Panc1 (cell line): ENCODE data around the gene PRKG1. TPM values are rescaled to one million over a fixed set of nuclear protein-coding genes. Genes with fewer than 3 reads are reported as not detected.

Experiments used
- ATAC-seq: fragments of 200-7000 bp; cut with Tn5 transposase; 2 replicates; pipeline ENCODE4 v1.9.1; 2020; ENCODE audit warnings: mild to moderate bottlenecking, moderate library complexity
- BruUV-seq: library from RNA; stranded (reverse); fragments of 400-500 nt; replicated peaks from 2 replicates; lab custom pipeline; 2021; lab: Mats Ljungman, UMichigan
- CTCF ChIA-PET: fragments of 300-600 bp; sonication (Branson Sonifier 250); formaldehyde crosslinking; loops from one replicate; lab custom pipeline; 2022; ENCODE audit warnings: antibody characterized with exemption; lab: Charles Lee
- POLR2A ChIA-PET: fragments of 300-600 bp; sonication (Branson Sonifier 250); formaldehyde crosslinking; loops from one replicate; lab custom pipeline; 2022; ENCODE audit warnings: antibody characterized with exemption; lab: Charles Lee
- DNase-seq: peaks from one replicate; pipeline ENCODE4 v3.0.0-alpha.2; 2010; ENCODE audit warnings: low read depth, low spot score
- H3K27ac ChIP-seq: 2 replicates; pipeline ENCODE4 v1.5.1; 2011; ENCODE audit warnings: mild to moderate bottlenecking, low read length, inconsistent platforms
- H3K27me3 ChIP-seq: fragments of 200-500 bp; sonication (Bioruptor generic); 2 replicates; pipeline ENCODE4 v1.6.0; 2014; ENCODE audit warnings: low read length, inconsistent platforms; ENCODE audit not compliant: control insufficient read depth, insufficient read depth
- H3K36me3 ChIP-seq: fragments of 200-500 bp; sonication (Bioruptor generic); 2 replicates; pipeline ENCODE4 v1.5.1; 2014; ENCODE audit warnings: inconsistent platforms, mild to moderate bottlenecking, low read length, moderate library complexity; ENCODE audit not compliant: control insufficient read depth, insufficient read depth
- H3K4me1 ChIP-seq: 2 replicates; pipeline ENCODE4 v1.5.1; 2011; ENCODE audit warnings: inconsistent platforms, mild to moderate bottlenecking, low read length, moderate library complexity; ENCODE audit not compliant: control insufficient read depth, insufficient read depth
- H3K4me3 ChIP-seq, 2 experiments: 2 replicates each; pipeline ENCODE4 v1.5.1; 2011 to 2012; ENCODE audit warnings: low read depth in 2 of 2, low read length in 2 of 2, mild to moderate bottlenecking in 2 of 2, inconsistent platforms in 1 of 2, moderate library complexity in 1 of 2
- H3K9me3 ChIP-seq: fragments of 200-500 bp; sonication (Bioruptor generic); 2 replicates; pipeline ENCODE4 v1.5.1; 2014; ENCODE audit warnings: low read depth, mild to moderate bottlenecking, inconsistent platforms, low read length, moderate library complexity; ENCODE audit not compliant: control insufficient read depth, insufficient read depth
- CTCF ChIP-seq: fragments of 450-650 bp; IDR thresholded peaks from 2 replicates; pipeline ENCODE4 v1.5.1; 2017; ENCODE audit warnings: mild to moderate bottlenecking
- POLR2AphosphoS5 ChIP-seq: IDR thresholded peaks from 2 replicates; pipeline ENCODE4 v1.6.1; 2012; ENCODE audit warnings: mild to moderate bottlenecking, low read depth, low read length, moderate library complexity
- SIN3A ChIP-seq: IDR thresholded peaks from 2 replicates; pipeline ENCODE4 v1.6.1; 2012; ENCODE audit warnings: low read depth, mild to moderate bottlenecking, low read length, moderate library complexity, borderline replicate concordance; ENCODE audit not compliant: insufficient read depth
- TCF7L2 ChIP-seq: IDR thresholded peaks from 2 replicates; pipeline ENCODE4 v1.6.1; 2011; ENCODE audit warnings: mild to moderate bottlenecking, low read depth, low read length, inconsistent platforms
- in situ Hi-C: cut with HindIII; loops from 2 replicates; pipeline ENCODE4 v1.10.0; 2016; ENCODE audit warnings: low sequenced_read_pairs, low pct_unique_long_range_greater_than_20kb
- intact Hi-C: fragments of 100-400 bp; cut with micrococcal nuclease; formaldehyde crosslinking; loops from one replicate; pipeline ENCODE4 v1.10.0; 2022; ENCODE audit not compliant: unreplicated experiment
- total RNA-seq: library from RNA; stranded (reverse); gene quantifications from one replicate; pipeline ENCODE4 v1.2.1, GENCODE V29; 2021; ENCODE audit not compliant: unreplicated experiment
- TF ChIP-seq, protein P1 (sequence below), 2 experiments: IDR thresholded peaks; 2 replicates each; pipeline ENCODE4 v1.6.1; 2011 to 2012; ENCODE audit warnings: low read depth in 2 of 2, control low read depth in 1 of 2, low read length in 1 of 2, mild to moderate bottlenecking in 1 of 2, moderate library complexity in 1 of 2; ENCODE audit not compliant: insufficient read depth in 1 of 2

Gene PRKG1
- total RNA-seq, 1 experiment from 2014 or later: 0.92 TPM

GRCh38 chr10:51972733-51973346, 898.6 kb downstream of the PRKG1 start:
- DNase-seq (no peak), ATAC-seq (no peak)
- Histone ChIP-seq H3K4me3 (no peak overlapping the region), H3K27me3 (0 out of 2 replicates have a peak, but pooled peaks cover 2% of the 10 kb centered on the region), H3K4me1 (no peaks in the 10 kb centered on the region), H3K36me3 (no peaks in the 10 kb centered on the region; the same call in 1 of the 2 replicates), H3K9me3 (no peaks in the 10 kb centered on the region), H3K27ac (no peak overlapping the region)
- ChIA-PET CTCF (no interaction called here), POLR2A (no interaction called here)
- in situ Hi-C loops (no loop called here), intact Hi-C loops (loop anchor here (5.0 kb wide), 1 partner anchor 971 kb away; no protein-coding TSS in a partner anchor)
- TF ChIP-seq, protein P1, sequence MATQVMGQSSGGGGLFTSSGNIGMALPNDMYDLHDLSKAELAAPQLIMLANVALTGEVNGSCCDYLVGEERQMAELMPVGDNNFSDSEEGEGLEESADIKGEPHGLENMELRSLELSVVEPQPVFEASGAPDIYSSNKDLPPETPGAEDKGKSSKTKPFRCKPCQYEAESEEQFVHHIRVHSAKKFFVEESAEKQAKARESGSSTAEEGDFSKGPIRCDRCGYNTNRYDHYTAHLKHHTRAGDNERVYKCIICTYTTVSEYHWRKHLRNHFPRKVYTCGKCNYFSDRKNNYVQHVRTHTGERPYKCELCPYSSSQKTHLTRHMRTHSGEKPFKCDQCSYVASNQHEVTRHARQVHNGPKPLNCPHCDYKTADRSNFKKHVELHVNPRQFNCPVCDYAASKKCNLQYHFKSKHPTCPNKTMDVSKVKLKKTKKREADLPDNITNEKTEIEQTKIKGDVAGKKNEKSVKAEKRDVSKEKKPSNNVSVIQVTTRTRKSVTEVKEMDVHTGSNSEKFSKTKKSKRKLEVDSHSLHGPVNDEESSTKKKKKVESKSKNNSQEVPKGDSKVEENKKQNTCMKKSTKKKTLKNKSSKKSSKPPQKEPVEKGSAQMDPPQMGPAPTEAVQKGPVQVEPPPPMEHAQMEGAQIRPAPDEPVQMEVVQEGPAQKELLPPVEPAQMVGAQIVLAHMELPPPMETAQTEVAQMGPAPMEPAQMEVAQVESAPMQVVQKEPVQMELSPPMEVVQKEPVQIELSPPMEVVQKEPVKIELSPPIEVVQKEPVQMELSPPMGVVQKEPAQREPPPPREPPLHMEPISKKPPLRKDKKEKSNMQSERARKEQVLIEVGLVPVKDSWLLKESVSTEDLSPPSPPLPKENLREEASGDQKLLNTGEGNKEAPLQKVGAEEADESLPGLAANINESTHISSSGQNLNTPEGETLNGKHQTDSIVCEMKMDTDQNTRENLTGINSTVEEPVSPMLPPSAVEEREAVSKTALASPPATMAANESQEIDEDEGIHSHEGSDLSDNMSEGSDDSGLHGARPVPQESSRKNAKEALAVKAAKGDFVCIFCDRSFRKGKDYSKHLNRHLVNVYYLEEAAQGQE (IDR thresholded peaks at IDR 0.05; ENCODE audit: insufficient read depth in 1 of 2, low read depth in 2 of 2, low read length in 1 of 2): no peak
- TF ChIP-seq SIN3A: no peak
- TF ChIP-seq CTCF: no peak
- TF ChIP-seq TCF7L2: no peak
- no peak for TF ChIP-seq POLR2AphosphoS5
- BruUV-seq: no TSS peak

DNA sequence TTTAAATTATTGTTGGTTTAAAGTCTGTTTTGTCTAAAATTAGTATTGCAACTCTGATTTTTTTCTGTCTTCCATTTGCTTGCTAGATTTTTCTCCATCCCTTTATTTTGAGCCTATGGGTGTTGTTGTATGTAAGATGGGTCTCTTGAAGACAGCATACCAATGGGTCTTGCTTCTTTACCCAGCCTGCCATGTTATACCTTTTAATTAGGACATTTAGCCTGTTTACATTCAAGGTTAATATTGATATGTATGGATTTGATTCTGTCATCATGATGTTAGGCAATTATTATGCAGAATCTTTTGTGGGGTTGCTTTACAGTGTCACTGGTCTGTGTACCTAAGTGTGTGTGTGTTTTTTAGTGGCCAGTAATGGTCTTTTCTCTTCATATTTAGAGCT, 906.5 kb downstream of the PRKG1 start:
- intact Hi-C loops: no loop called here
- DNase-seq: no peak
- TF ChIP-seq POLR2AphosphoS5 (no peak), SIN3A (no peak), CTCF (no peak), TCF7L2 (no peak)
- TF ChIP-seq, protein P1 (IDR thresholded peaks at IDR 0.05; ENCODE audit: insufficient read depth in 1 of 2, low read depth in 2 of 2, low read length in 1 of 2): no peak
- no peak overlapping the region for H3K27ac ChIP-seq
- ChIA-PET CTCF (no interaction called here), POLR2A (no interaction called here)
- H3K9me3 ChIP-seq: no peaks in the 10 kb centered on the region
- BruUV-seq: no TSS peak
- no peak overlapping the region for H3K4me3 ChIP-seq
- in situ Hi-C loops: no loop called here
- ATAC-seq: no peak
- no peaks in the 10 kb centered on the region for H3K36me3 ChIP-seq
- no peaks in the 10 kb centered on the region for H3K27me3 ChIP-seq
- no peaks in the 10 kb centered on the region for H3K4me1 ChIP-seq
